IPS-18c (cell line): ENCODE results near the gene REXO5.

Experiments
- H3K4me3 ChIP-seq: 2 replicates; pipeline ENCODE4 v1.7.0; 2013; ENCODE audit warnings: low read depth, mild to moderate bottlenecking, low read length, moderate library complexity; ENCODE audit not compliant: insufficient read depth
- H3K9me3 ChIP-seq: one replicate; pipeline ENCODE4 v1.6.1; 2013; ENCODE audit warnings: mild to moderate bottlenecking, low read length, moderate library complexity; ENCODE audit not compliant: control insufficient read depth, insufficient read depth

REXO5 gene

DNA sequence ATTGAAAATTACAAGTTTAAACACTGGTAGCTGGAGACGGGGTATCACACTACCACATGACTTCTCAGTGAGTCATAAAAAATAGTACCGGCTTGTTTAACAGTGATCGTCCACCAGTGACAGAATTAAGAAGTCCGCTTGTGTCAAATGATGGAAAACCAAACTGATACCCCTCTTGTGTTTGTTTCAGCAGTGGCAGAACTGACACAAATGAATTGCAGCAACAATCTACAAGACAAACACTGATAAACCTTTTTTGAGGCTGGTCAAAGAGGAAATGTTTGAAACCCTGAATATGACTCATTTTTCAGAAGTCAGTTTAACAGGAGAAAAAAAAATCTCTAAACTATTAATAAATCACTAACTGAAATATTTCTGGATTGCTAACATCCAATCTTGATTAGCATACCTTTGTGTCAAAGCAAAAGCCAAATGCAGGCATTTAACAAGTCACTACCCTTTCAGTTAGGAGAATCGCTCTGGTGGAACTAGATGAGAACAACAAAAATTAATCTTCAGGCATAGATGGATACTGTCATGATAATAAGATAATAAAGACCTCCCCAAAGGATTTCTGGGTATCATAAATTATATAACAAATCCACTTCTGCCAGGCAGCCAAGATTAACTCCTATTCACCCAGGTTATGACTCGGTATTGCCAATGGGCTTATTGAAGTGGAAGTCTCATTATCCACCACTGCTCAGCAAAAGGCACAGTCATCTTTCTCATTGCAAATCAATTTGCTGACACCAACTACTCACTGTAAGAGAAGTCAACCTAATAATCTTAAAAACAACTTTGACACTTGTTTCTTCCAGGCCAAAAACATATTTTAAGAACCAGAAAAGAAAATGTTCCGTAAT is 73.1 kb downstream of the REXO5 start:
- Histone ChIP-seq H3K9me3 (no peaks in the 10 kb centered on the region), H3K4me3 (no peak overlapping the region)

DNA sequence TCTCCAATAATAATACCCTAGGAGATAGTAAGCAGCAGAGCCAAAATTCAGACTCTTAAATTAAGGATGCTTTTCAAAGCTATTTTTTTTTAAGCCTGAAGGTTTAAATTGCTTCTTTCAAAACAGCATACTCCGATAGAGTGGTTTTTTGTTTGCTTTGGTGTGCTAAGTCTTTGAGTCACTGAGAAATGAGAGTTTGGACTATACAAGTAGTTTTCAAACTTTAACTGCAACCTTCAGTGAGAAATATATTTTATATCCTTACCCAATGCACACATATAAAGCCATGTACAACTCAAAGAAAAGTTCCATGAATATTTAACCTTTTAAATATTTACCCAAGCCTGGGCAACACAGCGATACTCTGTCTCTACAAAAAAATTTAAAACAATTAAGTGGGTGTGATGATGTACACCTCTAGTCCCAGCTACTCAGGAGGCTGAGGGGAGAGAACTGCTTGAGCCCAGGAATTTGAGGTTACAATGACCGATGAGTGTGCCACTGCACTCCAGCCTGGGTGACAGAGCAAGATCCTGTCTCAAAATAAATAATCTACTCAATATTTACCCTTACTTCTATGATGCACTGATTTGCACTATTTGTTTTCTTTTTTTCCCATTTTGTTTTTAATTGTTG is 74.7 kb downstream of the REXO5 start:
- Histone ChIP-seq H3K9me3 (no peaks in the 10 kb centered on the region), H3K4me3 (no peak overlapping the region)

DNA sequence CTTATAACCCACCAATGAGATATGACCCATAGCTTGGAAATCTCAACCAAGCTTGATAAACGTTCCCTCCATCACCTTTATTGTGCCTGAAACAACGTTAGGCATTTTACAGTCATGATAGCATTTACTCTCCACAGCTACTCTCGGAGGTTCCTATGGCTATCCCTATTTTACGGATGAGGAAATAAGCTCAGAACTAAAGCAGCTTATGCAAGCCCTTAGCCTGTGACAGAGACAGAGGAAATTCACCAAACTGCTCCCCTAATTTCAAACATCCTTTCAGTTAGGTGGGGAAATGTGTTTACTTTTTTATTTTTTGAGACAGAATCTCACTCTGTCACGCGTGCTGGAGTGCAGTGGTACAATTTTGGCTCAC is 75.2 kb downstream of the REXO5 start:
- Histone ChIP-seq H3K4me3 (no peak overlapping the region), H3K9me3 (no peaks in the 10 kb centered on the region)

DNA sequence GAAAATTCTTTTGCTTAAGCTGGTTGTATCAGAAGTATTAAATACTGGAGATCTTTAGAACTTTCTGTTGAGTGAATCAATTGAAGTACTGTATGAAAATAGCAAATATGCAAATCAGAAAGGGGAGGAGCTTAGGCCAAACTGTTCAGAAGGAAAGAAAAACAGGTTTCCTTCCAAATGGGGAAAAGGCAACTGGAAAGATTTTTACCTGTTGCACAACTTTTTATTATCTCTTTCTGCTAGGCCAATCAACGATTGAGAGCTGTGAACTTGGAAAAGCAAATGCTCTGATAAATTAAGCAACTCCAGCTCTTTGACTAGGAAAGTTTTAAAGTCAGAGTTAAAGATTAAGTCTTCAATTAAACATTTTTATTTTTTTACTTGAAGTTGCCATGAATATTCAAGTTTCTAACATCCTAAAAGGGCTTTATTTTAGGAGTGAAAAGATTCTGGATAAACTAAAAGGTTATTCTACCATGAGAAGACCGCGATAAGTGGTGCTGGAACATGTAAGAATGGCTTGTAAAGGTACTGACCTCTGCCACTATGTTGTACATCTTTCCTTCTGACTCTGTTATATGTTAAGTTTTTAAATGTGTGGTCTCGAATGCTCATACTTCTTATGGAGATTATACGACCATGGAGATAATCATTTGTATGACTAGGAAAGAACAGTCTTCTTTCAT is 77.4 kb downstream of the REXO5 start:
- Histone ChIP-seq H3K4me3 (no peak overlapping the region), H3K9me3 (no peaks in the 10 kb centered on the region)

DNA sequence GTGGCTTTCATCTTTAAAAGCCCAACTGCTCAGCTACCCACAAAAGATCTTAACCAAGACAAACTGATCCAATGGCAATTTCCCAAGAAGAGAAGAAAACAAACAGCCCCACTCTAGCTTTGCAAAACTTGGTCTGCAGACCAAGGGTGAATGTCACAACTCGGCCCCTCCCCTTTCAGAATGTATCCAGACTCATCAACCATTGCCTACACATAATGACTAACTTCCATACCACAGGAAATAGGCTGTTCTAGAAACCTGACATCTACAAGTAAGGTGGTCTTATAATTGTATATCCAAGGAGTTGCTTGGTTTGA is 77.9 kb downstream of the REXO5 start:
- H3K4me3 ChIP-seq, result no peak overlapping the region

DNA sequence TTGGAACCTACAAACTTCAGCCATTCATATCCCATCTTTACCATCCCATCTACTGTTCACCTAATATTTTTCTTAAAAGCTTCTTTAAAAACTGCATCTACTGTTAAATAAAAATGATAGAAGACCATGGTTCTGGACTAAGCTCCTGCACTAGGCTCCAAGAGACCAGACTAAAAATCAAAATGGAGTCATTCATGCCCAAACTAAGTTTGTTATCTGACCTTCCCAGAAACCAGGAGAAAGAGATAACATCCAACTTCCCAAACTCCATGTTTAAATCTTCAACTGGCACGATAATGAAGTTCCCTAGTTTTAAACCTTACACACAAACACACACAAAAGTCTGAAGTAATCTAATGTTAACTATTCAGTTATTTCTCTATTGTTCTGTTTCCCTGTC is 80.0 kb downstream of the REXO5 start:
- H3K4me3 ChIP-seq, result no peak overlapping the region
- H3K9me3 ChIP-seq, result no peaks in the 10 kb centered on the region

More for the DNA sequence above, 77.9 kb downstream of the REXO5 start:
- H3K9me3 ChIP-seq, result no peaks in the 10 kb centered on the region

DNA sequence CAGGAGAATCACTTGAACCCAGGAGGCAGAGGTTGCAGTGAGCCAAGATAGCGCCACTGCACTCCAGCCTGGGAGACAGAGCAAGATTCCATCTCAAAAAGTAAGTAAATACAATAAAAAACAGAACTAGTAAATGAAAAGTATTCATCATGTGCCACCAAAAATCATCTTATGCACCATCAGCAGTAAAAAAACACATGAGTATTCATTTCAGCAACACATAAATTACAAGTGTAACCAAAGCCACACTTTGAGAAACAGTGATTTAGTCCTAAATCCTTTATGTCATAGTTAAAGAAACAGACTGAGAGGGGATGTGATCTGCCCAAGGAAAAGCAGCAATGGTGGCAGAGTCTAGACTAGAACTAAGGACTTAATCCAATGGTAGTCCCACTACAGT is 80.9 kb downstream of the REXO5 start:
- no peaks in the 10 kb centered on the region for H3K9me3 ChIP-seq

DNA sequence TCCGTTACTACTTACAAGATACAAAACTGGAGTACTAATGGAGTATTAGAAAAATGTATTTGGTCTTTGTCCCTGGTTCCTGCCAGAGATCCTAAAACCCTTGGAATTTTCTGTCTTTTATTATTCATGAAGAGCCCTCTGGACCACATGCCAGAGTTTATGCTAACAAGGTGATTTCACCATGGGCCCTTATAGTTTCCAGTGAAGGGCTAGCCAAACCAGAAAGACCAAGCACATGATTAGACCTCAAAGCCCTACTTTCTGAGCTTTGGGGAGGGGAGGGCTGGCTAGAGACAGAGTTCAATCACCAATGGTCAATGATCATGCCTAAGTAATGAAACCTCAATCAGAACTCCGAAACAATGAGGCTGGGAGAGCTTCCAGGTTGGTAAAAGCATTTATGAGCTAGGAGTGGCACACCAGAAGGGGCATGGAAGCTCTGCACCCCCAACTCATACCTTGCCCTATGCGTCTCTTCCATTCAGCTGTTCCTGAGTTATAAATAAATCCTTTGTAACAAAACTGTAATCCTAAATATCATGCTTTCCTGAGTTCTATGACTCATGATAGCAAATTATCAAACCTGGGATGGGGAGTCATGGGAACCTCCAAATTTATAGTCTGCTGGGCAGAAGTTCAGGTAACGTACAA is 83.4 kb downstream of the REXO5 start:
- Histone ChIP-seq H3K9me3 (no peaks in the 10 kb centered on the region), H3K4me3 (no peak overlapping the region)

More for the DNA sequence above, 80.9 kb downstream of the REXO5 start:
- H3K4me3 ChIP-seq, result no peak overlapping the region

DNA sequence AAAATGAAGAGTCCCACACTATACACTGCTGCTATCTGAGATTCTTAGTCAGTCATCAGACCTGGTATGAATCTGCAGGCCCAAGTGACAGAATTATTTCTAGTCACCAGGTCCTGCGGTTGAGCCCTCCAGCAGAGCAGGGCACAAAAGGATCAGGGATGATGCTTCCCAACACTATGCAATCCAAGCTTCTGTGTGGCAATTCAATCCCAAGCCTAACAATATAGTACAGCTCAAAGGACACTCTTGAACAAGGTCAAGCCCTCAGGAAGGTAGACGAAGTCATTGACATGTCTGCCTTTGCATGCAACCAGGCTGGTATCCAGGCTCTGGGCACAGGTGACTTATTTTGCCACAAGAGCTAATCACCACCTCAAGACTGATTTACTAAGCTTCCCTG is 88.1 kb downstream of the REXO5 start:
- no peak overlapping the region for H3K4me3 ChIP-seq
- H3K9me3 ChIP-seq, result no peaks in the 10 kb centered on the region

DNA sequence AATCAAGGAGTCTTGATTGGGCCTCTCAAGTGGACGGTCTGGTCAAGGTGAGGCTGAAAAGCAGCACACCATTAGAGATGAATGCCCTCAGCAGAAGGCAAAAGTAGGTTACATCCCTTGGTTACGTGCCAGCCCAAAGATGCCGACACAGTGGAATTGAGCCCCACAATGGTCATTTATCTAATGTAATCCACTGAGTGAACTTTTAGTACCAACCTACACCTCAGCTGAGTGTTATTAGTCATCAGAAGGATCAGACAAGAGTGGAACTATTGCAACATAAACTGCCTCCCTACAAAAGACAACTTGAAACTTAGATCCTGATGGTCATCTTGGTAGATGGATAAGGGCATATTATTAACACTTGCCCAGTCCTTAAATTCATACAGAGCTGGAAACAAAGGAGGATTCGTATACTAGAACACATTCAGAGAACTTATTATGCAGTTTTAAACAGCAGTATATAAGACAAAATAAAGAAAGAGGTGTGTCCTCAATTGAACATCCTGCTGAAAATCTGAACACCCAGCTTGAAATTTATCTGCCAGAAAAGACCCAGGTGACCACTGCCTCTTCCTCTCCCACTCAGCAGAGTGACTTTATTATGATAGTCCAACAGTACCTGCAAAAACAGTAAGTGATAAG is 91.0 kb downstream of the REXO5 start:
- Histone ChIP-seq H3K9me3 (no peaks in the 10 kb centered on the region), H3K4me3 (no peak overlapping the region)

DNA sequence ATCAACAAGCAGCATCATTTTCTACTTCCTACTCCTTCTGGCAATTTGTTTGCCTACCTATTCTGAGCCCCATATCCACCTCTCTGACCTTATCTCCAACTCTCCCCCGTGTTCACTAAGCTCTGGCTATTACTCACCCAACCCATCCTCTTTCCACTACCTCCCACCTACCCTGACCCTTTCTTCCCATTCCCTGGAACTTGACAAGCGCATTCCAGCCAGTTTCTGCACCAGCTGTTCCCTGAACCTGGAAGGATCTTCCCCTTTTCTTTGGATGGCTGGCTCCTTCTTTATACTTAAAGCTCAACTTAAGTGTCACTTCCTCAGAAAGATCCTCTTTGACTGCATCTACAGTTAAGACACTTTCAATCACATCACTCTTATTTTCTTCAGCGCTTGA is 91.6 kb downstream of the REXO5 start:
- no peaks in the 10 kb centered on the region for H3K9me3 ChIP-seq
- no peak overlapping the region for H3K4me3 ChIP-seq

DNA sequence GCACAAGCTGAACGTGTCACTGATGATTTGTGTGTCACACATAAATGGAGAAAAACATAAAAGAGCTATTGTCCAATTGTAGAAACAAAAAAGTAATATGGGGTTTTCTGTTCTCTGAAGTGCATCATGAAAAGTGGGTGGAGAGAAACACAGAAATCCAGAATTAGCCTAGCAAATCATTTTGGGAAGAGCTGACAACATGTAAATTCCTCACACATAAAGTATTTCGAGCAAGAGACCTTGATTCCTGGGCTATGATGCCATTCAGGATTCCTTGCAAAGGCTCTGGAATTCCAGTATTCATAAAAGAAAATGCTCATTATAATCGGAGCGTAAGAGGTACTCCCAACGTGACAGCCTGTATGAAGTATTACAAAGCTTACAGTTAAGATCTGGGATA is 92.7 kb downstream of the REXO5 start:
- H3K9me3 ChIP-seq, result no peaks in the 10 kb centered on the region
- H3K4me3 ChIP-seq, result peak overlapping the region; percentile 89
